COR-L47 (cell line): Measurements from ENCODE around the gene REG4.
"Not testable (repeated sequence)": the region's sequence is repeated elsewhere in the genome, so short reads cannot be mapped to it uniquely, and the experiment has no call there.

ENCODE experiments used
- DNase-seq: peaks from one replicate; lab custom pipeline; 2025; lab: John Stamatoyannopoulos, UW

Gene REG4

GRCh38 chr1:119806489-119806888 lies 4.8 kb downstream of the REG4 start:
- no peak for DNase-seq

- no peak for DNase-seq
Measured at GRCh38 chr1:119805746-119806145, 5.5 kb downstream of the REG4 start.

- no peak for DNase-seq
Measured at GRCh38 chr1:119805247-119805646, 6.0 kb downstream of the REG4 start.

GRCh38 chr1:119799599-119800177 lies 11.6 kb downstream of the REG4 start:
- DNase-seq: no peak

GRCh38 chr1:119799003-119799402 lies 12.3 kb downstream of the REG4 start:
- no peak for DNase-seq

- DNase-seq: no peak
Measured at GRCh38 chr1:119797606-119798005, 13.7 kb downstream of the REG4 start.

GRCh38 chr1:119797162-119797561 lies 14.1 kb downstream of the REG4 start:
- DNase-seq: no peak

GRCh38 chr1:119795261-119796200 lies 15.7 kb downstream of the REG4 start:
- no peak for DNase-seq

GRCh38 chr1:119794876-119795240 lies 16.4 kb downstream of the REG4 start:
- DNase-seq: no peak

GRCh38 chr1:119794230-119794875 lies 16.9 kb downstream of the REG4 start:
- DNase-seq: no peak

- no peak for DNase-seq
Measured at GRCh38 chr1:119791377-119791776, 19.9 kb downstream of the REG4 start.

- no peak for DNase-seq
Measured at GRCh38 chr1:119790451-119791198, 20.6 kb downstream of the REG4 start.

GRCh38 chr1:119787776-119788175 lies 23.5 kb downstream of the REG4 start:
- no peak for DNase-seq

GRCh38 chr1:119786473-119787050 lies 24.7 kb downstream of the REG4 start:
- not testable (repeated sequence) for DNase-seq

- DNase-seq: not testable (repeated sequence)
Measured at GRCh38 chr1:119786046-119786445, 25.2 kb downstream of the REG4 start.

- no peak for DNase-seq
Measured at GRCh38 chr1:119784191-119784781, 27.0 kb downstream of the REG4 start.

GRCh38 chr1:119783354-119784185 lies 27.7 kb downstream of the REG4 start:
- no peak for DNase-seq

GRCh38 chr1:119782631-119783325 lies 28.5 kb downstream of the REG4 start:
- no peak for DNase-seq

- no peak for DNase-seq
Measured at GRCh38 chr1:119781434-119782210, 29.6 kb downstream of the REG4 start.
